Hematopoietic multipotent progenitor cell treated with erythropoietin and hydrocortisone succinate and interleukin-3 and kit ligand, for 4 days (in vitro differentiated cells): ENCODE data around the gene ZNF160.
"Not testable (repeated sequence)": the region's sequence is repeated elsewhere in the genome, so short reads cannot be mapped to it uniquely, and the experiment has no call there.

ENCODE experiments used
- DNase-seq: peaks from one replicate; pipeline ENCODE4 v3.0.0-alpha.2; 2015

ZNF160 gene

DNA sequence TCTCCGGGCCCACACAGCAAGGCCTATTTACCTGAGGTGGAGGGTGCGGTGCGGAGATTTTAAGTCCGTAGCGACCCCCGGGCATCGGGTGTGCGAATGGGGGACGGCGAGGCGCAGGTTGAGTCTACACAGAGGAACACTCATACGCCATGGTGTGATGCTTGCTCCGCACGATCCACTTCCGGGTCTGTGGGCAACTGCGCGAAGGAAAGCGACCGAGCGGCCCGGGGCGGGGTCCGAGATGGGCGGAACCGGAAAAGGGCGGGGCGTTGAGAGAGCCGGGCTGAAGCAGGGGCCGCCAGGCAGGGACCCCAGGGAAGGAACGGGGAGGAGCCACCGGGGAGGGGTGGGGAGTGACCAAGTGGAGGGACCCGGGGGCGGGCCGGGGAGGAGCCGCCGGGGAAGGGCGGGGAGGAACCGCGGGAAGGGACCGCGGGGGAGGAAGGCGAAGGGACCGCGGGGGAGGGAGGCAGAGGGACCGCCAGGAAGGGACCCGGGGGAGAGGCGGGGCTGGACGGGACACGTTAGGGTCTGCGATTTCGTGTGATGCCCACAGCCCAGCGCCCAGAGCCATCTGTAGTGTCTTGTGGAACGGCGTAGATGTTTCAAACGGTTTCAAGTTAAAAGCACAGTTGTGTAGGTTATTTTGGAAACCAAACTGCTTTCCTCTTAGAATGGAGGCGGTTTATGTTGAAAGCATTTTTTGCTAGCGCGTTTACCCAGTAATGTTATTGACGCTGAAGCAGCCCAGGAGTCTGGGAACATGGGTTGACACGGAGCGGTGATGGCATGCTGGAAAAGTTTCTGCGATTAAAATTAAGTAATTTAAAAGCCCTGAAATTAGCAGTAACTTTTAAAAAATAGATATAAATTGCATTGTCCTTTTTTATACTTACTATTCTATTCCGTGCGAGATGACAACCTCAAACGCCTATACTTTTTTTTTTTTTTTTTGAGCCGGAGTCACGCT is at the start of gene ZNF160:
Gene ZNF160 (minus strand): TSS at position 189 of the 970 bp plus-strand sequence. CDS start 17,146 bp downstream, outside the sequence.
- peak; percentile 99 for DNase-seq

DNA sequence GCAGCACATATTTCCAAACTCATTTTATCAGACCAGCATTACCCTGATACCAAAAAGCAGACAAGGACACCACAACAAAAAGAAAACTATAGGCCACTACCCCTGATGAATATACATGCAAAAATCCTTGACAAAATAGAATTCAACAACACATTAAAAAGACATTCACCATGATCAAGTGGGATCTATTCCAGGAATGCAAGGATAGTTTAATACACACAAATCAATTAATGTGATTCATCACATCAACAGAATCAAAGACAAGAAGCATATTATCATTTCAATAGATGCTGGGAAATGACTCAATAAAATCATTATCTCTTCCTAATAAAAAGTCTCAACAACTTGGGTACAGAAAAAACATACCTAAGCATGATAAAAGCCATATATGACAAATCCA is 44.4 kb upstream of the ZNF160 start:
- DNase-seq: no peak

DNA sequence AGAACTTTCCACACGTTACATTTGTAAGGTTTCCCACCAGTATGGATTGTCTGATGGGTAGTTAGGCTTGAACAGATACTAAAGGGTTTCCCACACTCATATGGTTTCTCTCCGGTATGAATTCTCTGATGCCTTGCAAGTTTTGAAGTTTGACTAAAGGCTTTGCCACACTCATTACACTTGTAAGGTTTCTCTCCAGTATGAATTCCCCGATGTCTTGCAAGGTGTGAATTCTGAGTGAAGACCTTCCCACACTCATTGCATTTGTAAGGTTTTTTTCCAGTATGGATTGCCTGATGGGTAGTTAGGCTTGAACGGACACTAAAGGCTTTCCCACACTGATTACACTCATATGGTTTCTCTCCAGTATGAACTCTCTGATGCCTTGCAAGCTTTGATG is 37.1 kb upstream of the ZNF160 start:
- no peak for DNase-seq

DNA sequence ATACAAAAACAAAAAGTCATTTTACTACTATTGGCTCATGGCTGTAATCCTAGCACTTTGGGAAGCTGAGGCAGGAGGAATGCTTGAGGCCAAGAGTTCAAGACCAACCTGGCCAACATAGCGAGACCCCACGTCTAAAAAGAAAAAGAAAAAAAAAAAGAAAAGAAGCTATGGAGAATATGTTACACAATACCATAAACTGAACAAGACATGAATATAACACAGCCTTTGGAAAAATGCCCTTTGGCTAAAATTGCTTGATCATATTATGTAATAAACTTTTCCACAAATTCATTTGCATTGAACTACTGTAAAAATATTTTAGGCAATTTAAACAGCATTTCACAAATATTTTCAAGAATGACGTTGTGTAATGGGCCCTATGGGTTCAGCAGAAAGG is 33.2 kb upstream of the ZNF160 start:
- DNase-seq: no peak

DNA sequence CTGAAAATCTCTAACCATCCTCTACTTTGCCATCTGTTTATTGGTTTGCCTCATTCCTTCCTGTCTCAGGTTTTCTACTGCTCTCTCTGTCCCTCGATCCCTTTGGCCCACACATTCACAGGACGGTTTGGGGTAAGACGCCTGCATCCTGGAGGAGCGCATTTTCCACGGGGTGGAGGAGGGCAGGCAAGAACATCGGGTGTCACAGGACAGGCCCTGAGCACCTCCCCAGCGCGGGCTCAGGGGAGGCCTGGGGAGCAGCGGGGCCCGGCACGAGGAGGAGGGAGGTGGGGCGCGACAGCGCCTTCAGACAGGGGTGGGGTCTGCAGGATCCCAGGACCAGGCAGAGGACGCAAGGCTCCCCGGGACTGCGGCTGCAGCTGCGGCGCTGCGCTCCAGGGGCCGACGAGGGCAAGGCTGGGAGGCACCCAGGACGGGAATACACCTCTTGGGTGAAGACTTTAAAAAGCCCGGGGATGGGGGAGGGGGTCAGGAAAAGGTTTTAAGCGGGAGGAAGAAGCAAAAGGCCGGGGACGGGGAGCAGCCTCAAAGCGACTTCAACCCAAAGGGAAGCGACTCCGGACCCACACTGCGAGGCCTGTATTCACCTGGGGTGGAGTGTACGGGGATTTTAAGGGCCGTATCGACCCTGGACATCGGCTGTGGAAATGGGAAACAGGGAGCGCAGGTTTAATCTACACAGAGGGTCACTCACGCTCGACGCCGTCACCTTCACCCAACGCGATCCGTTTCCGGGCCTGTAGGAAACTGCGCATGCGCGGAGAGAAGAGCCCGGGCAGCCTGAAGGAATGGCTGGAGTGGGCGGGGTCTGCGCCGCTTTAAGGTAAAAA is 29.1 kb upstream of the ZNF160 start, which contains the start of gene ZNF415:
Gene ZNF415 (minus strand): TSS at position 770 of the 851 bp plus-strand sequence. CDS start 10,234 bp downstream, outside the sequence.
- peak; percentile 67 for DNase-seq

DNA sequence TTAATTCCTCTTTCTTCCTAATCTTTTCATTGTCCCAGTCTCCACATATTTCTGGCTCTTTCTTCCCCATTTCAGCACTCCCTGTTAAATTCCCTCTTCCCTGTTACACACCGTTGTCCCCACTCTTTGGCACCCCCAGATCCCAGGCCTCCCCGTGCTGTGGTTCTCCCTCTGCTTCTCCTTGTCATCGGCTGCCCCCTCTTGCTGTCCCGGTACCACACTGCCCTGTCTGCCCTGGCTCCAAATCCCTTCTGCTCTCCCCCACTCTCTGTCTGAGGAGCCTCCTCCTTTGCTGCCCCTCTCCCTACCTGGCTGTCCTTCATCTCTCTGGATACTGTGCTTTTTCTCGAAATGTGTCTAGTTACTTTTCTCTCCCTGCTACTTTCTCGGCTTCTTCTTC is 28.5 kb upstream of the ZNF160 start:
- DNase-seq: no peak

DNA sequence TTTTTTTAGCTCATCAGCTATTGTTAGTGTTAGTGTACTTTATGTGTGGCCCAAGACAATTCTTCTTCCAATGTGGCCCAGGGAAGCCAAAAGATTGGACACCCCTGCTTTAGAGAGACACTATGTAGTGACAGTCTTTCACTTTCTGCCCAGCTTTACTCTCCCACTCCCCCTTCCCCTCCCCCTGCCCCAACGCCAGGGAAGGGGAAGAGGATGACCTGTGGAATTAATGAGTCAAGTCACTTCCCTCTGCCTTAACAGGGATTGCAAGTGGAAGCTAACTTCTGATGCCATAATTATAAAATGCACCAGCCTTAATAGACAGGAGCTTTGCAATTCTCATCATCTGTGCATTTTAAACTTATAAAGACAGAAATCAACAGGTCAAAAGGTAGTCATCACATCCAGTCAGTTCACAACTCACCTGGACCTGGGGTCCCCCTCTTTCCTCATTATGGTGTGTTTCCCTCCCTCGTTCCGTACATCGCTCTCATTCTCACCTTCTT is 27.9 kb upstream of the ZNF160 start:
- no peak for DNase-seq

DNA sequence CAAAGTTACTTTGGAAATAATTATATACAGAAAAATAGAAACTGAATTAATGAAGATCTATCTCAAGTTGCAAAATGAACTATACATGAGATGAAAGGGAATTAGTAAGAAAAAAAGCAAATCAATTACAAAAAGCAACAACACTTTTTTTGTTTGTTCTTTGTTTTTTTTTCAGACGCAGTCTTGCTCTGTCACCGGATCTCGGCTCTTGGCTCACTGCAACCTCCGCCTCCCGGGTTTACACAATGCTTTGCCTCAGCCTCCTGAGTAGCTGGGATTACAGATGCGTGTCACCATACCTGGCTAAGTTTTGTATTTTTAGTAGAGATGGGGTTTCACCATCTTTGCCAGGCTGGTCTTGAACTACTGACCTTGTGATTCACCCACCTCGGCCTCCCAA is 27.3 kb upstream of the ZNF160 start:
- DNase-seq: no peak

DNA sequence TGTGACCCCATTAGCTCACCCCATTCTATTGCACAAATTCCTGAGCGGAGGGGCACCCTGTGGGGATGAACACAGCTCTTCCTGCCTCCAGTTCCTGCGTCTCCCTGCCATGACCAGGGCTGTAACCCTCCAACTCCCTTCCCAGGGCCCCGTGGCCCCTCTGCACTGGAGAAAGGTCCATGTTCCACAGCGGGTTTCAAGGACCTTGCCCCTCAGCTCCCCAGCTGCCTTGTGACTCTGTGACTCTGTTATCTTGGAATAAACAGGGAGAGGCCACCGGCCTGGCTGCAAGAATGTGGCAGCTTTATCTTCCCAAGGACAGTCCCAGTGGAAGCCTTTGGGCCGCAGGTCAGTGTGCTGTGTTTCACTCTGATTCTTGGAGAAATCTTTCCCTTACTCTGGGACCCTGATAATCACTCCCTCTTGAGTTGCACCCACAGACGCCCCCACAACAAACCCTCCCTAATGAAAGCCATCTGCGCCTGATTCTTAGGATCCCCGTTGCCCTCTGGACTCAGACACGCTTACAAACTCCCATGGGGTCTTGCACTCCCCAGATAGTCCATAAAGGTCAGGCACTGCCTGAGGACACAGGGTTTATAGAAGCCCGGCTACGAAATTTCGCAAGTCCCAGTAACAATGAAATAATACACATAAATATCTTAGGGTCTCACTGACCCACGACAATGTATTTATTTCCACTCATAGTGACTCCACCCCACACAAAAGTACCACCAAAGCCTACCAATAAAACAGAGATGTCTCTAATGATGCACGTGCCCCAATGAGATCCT is 23.7 kb upstream of the ZNF160 start:
- DNase-seq: not testable (repeated sequence)

DNA sequence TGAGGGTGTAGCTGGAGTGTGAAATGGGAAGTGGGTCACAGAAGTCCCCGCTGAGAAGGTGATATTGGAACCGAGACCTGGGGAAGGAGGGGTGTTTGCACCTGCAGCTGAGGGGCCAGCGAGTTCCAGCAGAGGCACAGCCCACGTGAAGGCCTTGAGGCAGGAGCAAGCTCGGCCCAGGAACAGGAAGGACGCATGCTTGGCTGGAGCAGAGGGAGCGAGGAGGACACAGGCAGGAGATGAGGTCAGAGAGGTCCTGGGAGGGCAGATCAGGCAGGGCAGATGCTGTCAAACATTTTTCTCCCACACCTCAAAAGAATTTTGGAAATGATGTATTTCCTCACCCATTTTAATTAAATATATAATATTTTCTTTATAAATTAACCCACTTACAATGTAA is 20.2 kb upstream of the ZNF160 start:
- no peak for DNase-seq

DNA sequence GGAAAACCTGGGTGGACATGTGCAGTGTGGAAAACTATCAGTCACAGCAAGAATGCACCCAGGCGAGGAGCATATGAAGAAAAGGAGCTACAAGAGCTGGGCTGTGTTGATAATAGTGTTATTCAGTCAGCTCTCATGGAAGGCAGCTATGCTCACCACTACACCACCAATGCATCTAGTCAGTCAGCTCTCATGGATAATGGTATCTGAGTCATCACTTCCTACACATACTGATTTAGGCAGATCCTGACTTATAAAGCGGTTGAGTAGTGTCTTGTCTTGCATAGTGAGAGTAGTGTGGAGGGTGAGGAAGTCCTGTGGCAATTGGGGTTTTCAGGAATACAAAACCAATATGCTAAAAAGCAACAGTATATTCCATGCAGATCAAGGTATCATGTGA is 9.1 kb upstream of the ZNF160 start:
- no peak for DNase-seq

DNA sequence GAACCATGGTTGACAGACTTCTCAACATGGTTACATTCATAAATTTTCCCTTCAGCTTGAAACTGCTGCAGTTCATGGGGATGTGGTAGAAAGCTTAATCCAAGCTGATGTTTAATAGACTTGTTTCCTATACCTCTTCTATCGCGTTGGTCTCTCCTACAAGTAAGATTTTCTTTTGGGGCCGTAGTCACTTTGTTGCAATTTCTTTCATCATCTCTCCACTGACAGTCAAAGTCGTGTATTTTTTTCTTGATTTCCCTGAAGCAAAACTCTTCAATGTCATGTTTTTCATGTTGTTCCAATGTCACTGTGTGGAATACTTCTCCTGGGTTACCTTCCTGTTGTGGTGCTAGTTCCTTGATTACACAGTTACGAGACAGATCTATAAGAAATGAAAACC is 6.3 kb upstream of the ZNF160 start:
- DNase-seq: no peak

DNA sequence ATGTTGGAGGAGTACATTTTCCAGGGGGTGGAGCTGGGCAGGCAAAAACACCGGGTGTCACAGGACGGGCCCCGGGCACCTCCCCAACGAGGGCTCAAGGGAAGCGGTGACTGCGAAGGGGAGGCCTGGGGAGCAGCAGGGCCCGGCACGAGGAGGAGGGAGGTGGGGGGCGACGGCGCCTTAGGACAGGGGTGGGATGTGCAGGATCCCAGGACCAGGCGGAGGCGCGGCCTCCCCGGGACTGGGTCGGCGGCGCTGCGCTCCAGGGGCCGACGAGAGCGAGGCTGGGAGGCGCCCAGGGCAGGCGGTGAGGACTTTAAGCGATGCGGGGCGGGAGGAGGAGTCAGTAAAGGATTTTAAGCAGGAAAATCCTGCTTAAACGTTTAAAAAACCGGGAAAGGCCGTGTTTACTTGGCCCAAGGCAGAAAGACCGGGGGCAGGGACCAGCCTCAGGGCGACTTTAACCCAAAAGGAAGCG is 427 bp downstream of the ZNF160 start:
- DNase-seq: peak; percentile 64

DNA sequence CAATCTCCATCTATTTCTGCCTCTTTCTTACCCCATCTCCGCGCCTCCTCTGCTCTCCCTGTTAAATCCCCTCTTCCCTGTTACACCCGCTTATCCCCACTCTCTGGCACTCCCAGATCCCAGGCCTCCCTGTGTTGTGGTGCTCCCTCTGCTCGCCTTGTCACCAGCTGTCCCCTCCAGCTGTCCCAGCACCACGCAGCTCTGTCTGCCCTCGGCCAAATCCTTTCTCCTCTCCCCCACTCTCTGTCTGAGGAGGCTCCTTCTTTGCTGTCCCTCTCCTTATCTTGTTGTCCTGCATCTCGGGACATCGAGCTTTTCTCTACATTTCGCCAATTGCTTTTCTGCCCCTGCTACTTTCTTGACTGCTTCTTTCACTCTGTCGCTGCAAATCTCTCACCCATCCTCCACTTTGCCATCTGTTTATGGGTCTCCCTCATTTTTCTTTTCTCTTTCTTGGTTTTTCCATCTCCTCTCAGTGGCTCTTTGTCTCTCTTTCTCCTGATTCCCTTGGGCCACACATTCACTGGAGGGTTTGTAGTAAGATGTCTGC is 941 bp downstream of the ZNF160 start:
- peak; percentile 8 for DNase-seq

DNA sequence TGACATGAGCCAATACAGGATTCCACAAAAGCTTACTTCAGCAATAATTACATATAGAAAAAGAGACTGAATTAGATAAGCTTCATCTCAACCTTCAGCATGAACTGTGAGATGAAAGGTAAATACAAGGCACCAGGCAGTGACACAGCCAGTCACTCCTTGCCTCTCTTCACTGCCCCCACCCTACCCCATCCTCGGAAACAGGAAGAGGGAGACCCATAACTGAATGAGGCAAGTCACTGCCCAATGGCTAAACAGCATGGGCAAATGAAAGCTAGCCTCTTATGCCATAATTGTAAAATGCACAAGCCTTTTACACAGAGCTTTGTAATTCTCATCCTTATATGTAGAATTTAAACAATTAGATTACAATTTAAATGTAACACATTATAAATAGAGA is 1.7 kb downstream of the ZNF160 start:
- DNase-seq: peak; percentile 61

DNA sequence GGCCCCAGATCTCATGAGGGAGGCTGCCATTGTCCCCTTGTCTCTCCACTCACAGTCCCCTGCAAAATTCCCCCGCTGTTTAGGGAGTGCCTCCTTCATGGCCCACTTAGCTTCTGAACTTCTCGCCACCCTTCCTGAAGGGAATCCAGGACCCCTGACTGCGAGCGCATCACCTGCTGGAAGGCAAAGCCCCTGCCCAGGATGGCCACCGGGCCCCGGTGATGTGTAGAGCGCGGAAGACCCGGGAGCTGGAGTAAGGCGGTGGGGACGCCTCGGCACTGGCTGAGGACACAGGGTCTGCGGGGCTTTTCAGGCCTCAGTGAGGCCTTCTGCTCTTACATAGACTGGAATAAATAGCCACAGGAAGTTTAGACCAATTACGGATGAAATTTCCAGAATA is 4.7 kb downstream of the ZNF160 start:
- not testable (repeated sequence) for DNase-seq

DNA sequence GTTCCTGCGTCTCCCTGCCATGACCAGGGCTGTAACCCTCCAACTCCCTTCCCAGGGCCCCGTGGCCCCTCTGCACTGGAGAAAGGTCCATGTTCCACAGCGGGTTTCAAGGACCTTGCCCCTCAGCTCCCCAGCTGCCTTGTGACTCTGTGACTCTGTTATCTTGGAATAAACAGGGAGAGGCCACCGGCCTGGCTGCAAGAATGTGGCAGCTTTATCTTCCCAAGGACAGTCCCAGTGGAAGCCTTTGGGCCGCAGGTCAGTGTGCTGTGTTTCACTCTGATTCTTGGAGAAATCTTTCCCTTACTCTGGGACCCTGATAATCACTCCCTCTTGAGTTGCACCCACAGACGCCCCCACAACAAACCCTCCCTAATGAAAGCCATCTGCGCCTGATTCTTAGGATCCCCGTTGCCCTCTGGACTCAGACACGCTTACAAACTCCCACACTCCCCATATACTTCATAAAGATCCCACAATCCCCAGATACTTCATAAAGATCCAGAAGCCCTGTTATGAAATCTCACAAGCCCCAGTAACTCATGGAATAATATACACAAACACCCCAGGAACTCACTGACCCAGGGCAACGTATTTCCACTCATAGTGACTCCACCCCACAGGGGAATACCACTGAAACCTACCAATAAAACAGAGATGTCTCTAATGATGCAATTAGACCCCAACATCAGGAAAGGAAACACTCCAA is 6.1 kb downstream of the ZNF160 start:
- DNase-seq: not testable (repeated sequence)

DNA sequence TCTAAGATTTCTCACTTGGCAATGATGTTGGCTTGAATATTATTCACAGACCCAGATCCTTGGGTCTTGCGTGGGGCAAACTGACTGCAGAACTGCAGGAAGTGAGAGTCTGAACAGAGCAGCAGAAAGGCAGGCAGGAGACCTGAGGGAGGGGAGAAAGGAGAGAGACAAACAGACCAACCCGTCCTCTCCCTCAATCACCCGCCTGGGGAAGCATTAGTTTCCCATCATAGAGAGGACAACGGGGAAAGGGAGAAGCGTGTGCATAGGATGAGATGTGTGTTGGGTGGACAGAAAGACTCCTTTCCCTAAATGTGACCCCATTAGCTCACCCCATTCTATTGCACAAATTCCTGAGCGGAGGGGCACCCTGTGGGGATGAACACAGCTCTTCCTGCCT is 6.6 kb downstream of the ZNF160 start:
- DNase-seq: not testable (repeated sequence)

DNA sequence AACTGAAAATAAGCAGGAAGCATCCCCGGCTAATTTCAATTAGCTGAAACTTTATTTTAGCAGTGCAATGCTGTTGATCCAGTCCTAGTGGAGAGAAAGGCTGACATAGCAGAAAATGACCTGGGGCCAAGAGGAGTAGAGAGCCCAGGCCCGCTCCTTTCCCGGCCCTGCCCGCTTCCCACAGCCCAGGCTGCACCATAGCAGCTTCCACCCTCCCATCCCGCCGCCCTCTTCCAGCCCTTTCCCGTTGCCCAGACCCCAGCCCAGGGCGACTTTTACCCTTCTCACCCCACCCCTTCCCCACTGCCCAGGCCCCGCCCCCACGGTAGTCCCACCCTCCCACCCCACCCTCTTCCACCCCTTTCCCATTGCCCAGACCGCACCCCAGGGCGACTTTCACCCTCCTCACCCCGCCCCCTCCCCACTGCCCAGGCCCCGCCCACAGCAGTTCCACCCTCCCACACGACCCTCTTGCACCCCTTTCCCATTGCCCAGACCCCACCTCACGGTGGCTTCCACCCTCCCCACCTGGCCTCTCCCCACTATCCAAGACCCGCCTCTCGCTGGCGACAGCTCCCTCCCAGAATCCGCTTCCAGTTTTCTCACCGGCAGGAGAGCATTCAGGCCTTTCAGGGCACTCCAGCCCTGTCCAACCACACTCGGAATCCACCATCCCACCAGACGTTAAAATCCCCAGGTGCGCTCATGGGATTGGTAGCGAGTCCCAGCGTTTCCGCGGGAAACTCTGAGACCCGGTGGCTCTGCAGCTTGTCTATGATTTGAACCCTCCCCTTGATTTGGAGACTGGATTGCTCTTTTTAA is 8.3 kb downstream of the ZNF160 start:
- no peak for DNase-seq

DNA sequence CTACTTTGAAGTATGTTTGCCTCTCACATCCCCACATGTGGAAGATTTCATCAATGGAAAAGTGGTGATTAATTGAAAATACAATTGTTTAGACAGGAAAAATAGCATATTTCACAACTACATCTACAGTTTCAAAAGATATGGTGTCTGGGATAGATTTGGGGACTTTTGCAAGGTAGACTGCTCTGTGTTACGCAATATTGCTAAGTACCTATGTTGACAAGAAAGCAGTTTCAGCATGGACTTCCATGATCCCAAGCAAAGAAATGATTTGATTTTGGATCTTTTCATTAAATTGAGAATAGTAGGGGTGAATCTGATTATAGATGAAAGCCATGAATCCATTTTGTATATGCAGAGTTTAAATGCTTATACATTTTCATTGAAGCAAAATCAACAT is 10.5 kb downstream of the ZNF160 start:
- DNase-seq: no peak
